ENCODE results near the gene CATSPERB.
"Not testable (repeated sequence)": the region's sequence is repeated elsewhere in the genome, so short reads cannot be mapped to it uniquely, and the experiment has no call there.

DNA sequence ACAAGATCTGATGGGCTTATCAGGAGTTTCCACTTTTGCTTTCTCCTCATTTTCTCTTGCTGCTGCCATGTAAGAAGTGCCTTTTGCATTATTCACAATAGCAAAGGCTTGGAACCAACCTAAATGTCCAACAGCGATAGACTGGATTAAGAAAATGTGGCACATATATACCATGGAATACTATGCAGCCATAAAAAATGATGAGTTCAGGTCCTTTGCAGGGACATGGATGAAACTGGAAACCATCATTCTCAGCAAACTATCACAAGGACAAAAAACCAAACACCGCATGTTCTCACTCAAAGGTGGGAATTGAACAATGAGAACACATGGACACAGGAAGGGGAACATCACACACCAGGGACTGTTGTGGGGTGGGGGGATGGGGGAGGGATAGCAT, 137.9 kb downstream of the CATSPERB start:
- TF ChIP-seq CTCF, POLR2A (IDR thresholded peaks at IDR 0.05): not testable (repeated sequence)

Measured in Peyer's patch (tissue), 4 donors.